DND-41 (cell line): ENCODE data around the gene SPATA31C2.

Experiments
- ATAC-seq: fragments of 200-7000 bp; cut with Tn5 transposase; 3 replicates; pipeline ENCODE4 v1.9.1; 2021; ENCODE audit warnings: low read depth; ENCODE audit not compliant: insufficient read depth
- DNase-seq: peaks from one replicate; pipeline ENCODE4 v3.0.0-alpha.2; 2020
- H2AFZ ChIP-seq: 2 replicates; pipeline ENCODE4 v1.6.0; 2012; ENCODE audit warnings: low read depth, low read length
- H3K27ac ChIP-seq: 2 replicates; pipeline ENCODE4 v1.5.1; 2012; ENCODE audit warnings: low read length, inconsistent platforms
- H3K27me3 ChIP-seq: fragments of 200-600 bp; sonication (generic); 2 replicates; pipeline ENCODE4 v1.6.0; 2012; ENCODE audit warnings: low read length, mild to moderate bottlenecking, inconsistent platforms; ENCODE audit not compliant: insufficient read depth, poor library complexity
- H3K36me3 ChIP-seq: 2 replicates; pipeline ENCODE4 v1.5.1; 2012; ENCODE audit warnings: low read length, inconsistent platforms; ENCODE audit not compliant: insufficient read depth
- H3K4me1 ChIP-seq: 2 replicates; pipeline ENCODE4 v1.5.1; 2012; ENCODE audit warnings: mild to moderate bottlenecking, low read length; ENCODE audit not compliant: insufficient read depth
- H3K4me2 ChIP-seq: 2 replicates; pipeline ENCODE4 v1.6.0; 2012; ENCODE audit warnings: mild to moderate bottlenecking, moderate library complexity, low read length, inconsistent platforms; ENCODE audit not compliant: insufficient read depth
- H3K4me3 ChIP-seq, 2 experiments: fragments of 200-600 bp in 1 of 2; shearing (Covaris generic) in 1 of 2; 2 replicates each; pipeline ENCODE4 v1.5.1; 2012 to 2016; ENCODE audit warnings: inconsistent platforms in 2 of 2, low read length in 2 of 2, mild to moderate bottlenecking in 2 of 2, low read depth in 1 of 2, moderate library complexity in 1 of 2
- H3K79me2 ChIP-seq: 2 replicates; pipeline ENCODE4 v1.6.0; 2012; ENCODE audit warnings: low read length, inconsistent platforms; ENCODE audit not compliant: insufficient read depth
- H3K9ac ChIP-seq: 2 replicates; pipeline ENCODE4 v1.6.0; 2012; ENCODE audit warnings: low read depth, mild to moderate bottlenecking, inconsistent platforms, low read length, moderate library complexity
- H3K9me3 ChIP-seq: 2 replicates; pipeline ENCODE4 v1.5.1; 2012; ENCODE audit warnings: low read length, moderate library complexity, mild to moderate bottlenecking, inconsistent platforms; ENCODE audit not compliant: insufficient read depth, severe bottlenecking
- H4K20me1 ChIP-seq: 2 replicates; pipeline ENCODE4 v1.6.0; 2012; ENCODE audit warnings: low read length; ENCODE audit not compliant: insufficient read depth
- EZH2 ChIP-seq: IDR thresholded peaks from 3 replicates; pipeline ENCODE4 v1.6.1; 2012; ENCODE audit warnings: borderline replicate concordance, low read depth, mild to moderate bottlenecking, moderate library complexity, low read length, inconsistent platforms; ENCODE audit not compliant: severe bottlenecking
- TF ChIP-seq, protein P1 (sequence below): IDR thresholded peaks from 2 replicates; pipeline ENCODE4 v1.5.1; 2012; ENCODE audit warnings: borderline replicate concordance, low read length, moderate library complexity, mild to moderate bottlenecking; ENCODE audit not compliant: poor library complexity, severe bottlenecking; ENCODE audit errors: extremely low read depth

Gene SPATA31C2

DNA sequence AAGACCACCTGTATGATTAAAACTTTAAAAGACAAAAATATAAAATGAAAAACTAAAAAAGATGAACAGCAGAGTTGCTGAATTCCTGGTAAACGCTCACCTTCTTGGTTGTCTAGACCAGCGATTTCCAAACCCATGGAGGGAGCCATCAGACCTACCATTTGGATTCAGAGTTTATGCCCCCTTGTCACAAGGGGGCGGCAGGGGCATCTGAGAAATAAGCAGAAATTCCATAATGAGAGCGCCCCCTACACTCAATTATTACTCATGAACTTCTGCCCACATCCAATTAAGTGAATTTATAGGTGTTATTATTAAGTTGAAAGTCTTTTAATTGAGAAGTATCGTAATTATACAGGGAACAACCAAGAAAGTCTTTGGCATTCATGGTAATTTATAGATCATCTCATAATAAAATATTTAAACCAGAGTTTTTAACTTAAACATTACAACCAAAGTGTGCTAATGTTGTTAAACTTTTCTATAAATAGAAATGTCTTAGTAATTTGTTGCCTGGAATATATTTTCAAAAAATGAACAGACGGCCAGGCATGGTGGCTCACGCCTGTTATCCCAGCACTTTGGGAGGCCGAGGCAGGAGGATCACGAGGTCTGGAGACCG is 35.2 kb upstream of the SPATA31C2 start:
- Histone ChIP-seq H4K20me1 (no peaks in the 10 kb centered on the region), H3K4me3 (no peak overlapping the region), H3K27ac (no peak overlapping the region), H3K9ac (no peak overlapping the region), H3K4me1 (no peaks in the 10 kb centered on the region), H3K27me3 (no peaks in the 10 kb centered on the region), H3K79me2 (no peaks in the 10 kb centered on the region), H3K36me3 (no peaks in the 10 kb centered on the region), H3K4me2 (no peak overlapping the region), H2AFZ (no peak overlapping the region), H3K9me3 (no peaks in the 10 kb centered on the region)
- DNase-seq (peak; percentile 62), ATAC-seq (peak; percentile 49; the same call in 2 of the 3 replicates)
- TF ChIP-seq, protein P1, sequence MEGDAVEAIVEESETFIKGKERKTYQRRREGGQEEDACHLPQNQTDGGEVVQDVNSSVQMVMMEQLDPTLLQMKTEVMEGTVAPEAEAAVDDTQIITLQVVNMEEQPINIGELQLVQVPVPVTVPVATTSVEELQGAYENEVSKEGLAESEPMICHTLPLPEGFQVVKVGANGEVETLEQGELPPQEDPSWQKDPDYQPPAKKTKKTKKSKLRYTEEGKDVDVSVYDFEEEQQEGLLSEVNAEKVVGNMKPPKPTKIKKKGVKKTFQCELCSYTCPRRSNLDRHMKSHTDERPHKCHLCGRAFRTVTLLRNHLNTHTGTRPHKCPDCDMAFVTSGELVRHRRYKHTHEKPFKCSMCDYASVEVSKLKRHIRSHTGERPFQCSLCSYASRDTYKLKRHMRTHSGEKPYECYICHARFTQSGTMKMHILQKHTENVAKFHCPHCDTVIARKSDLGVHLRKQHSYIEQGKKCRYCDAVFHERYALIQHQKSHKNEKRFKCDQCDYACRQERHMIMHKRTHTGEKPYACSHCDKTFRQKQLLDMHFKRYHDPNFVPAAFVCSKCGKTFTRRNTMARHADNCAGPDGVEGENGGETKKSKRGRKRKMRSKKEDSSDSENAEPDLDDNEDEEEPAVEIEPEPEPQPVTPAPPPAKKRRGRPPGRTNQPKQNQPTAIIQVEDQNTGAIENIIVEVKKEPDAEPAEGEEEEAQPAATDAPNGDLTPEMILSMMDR: peak; percentile 74
- TF ChIP-seq EZH2: no peak

DNA sequence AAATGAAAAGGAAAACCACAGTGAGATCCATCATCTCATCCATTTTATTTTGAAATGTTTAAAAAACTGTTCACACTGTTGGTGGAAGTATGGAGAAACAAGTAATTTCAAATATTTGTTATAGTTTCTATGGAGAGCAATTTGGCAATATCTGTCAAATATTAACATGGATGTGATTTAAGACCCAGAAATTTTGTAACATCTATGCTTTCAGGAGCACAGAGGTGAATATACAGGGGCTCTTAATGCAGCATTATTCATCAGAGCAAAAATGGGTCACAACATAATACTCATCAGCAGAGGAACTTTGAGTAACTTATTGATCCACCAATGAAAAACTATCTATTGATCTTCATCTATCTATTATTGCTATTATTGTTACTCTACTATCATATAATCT is 31.4 kb upstream of the SPATA31C2 start:
- no peak overlapping the region for H3K4me3 ChIP-seq
- H2AFZ ChIP-seq: no peak overlapping the region
- no peak for ATAC-seq
- no peaks in the 10 kb centered on the region for H3K36me3 ChIP-seq
- TF ChIP-seq, protein P1: no peak
- no peak for TF ChIP-seq EZH2
- H4K20me1 ChIP-seq: no peaks in the 10 kb centered on the region
- no peaks in the 10 kb centered on the region for H3K4me1 ChIP-seq
- H3K4me2 ChIP-seq: no peak overlapping the region
- DNase-seq: no peak
- no peak overlapping the region for H3K9ac ChIP-seq
- no peak overlapping the region for H3K27ac ChIP-seq
- H3K79me2 ChIP-seq: no peaks in the 10 kb centered on the region
- H3K9me3 ChIP-seq: no peaks in the 10 kb centered on the region
- H3K27me3 ChIP-seq: no peaks in the 10 kb centered on the region

DNA sequence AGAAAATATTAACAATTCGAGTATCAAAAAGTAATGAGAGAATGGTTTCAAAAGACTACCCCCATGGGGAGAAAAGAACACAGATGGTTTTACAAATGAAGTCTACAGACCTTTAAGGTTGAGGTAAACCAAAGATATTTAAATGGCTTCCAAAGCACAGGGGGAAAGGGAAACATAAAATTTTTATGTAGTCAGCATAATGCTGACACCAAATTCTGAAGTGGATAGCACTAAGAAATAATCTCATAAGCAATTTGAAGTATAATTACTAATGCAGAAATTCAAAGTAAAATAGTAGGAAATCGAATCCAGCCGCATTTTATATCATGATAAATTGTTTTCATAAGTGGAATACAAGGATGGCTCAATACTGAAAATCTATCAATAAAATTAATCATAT is 30.3 kb upstream of the SPATA31C2 start:
- Histone ChIP-seq H2AFZ (no peak overlapping the region), H3K9me3 (no peaks in the 10 kb centered on the region), H4K20me1 (no peaks in the 10 kb centered on the region), H3K9ac (no peak overlapping the region), H3K4me1 (no peaks in the 10 kb centered on the region), H3K27me3 (no peaks in the 10 kb centered on the region), H3K36me3 (no peaks in the 10 kb centered on the region), H3K4me3 (no peak overlapping the region), H3K27ac (no peak overlapping the region), H3K79me2 (no peaks in the 10 kb centered on the region), H3K4me2 (no peak overlapping the region)
- TF ChIP-seq, protein P1: no peak
- TF ChIP-seq EZH2: no peak
- no peak for DNase-seq
- ATAC-seq: no peak

DNA sequence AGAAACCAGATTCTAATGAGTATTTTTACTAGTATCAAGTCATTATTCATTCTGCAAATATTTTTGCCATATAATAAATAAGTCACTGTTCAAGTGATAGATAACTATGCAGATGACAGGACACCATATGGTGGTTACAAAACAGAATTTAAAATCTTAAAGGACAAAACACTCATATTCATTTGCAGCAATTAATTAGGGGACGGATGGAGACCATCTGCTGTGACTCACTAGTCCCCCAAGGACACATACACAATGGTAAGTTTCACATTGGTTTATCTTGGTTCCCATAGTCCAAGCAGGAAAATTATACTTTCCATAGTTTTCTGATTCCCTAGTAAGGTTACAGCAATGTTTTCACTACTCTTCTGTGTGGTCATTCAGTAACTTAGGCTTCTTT is 28.4 kb upstream of the SPATA31C2 start:
- H3K4me1 ChIP-seq: no peaks in the 10 kb centered on the region
- no peak for ATAC-seq

More for the DNA sequence above, 28.4 kb upstream of the SPATA31C2 start:
- Histone ChIP-seq H2AFZ (no peak overlapping the region), H3K27ac (no peak overlapping the region), H3K9ac (no peak overlapping the region), H3K4me3 (no peak overlapping the region), H3K36me3 (no peaks in the 10 kb centered on the region), H3K27me3 (no peaks in the 10 kb centered on the region), H3K79me2 (no peaks in the 10 kb centered on the region), H3K9me3 (no peaks in the 10 kb centered on the region), H3K4me2 (no peak overlapping the region), H4K20me1 (no peaks in the 10 kb centered on the region)
- no peak for DNase-seq
- TF ChIP-seq, protein P1: no peak
- no peak for TF ChIP-seq EZH2
